Medulla oblongata (tissue), 1 donor: ENCODE data around the gene IMMP2L.

Source experiments
- DNase-seq: peaks from one replicate; pipeline ENCODE4 v3.0.0-alpha.2; 2015; ENCODE audit errors: extremely low spot score

Gene IMMP2L

GRCh38 chr7:111223802-111224253 is 338.5 kb downstream of the IMMP2L start:
- DNase-seq = no peak

- DNase-seq = no peak
These were observed 346.7 kb downstream of the IMMP2L start for GRCh38 chr7:111215550-111215949.

GRCh38 chr7:111212857-111213523 is 349.3 kb downstream of the IMMP2L start:
- no peak for DNase-seq

- DNase-seq = no peak
These were observed 351.3 kb downstream of the IMMP2L start for GRCh38 chr7:111210996-111211395.

- DNase-seq = no peak
These were observed 352.2 kb downstream of the IMMP2L start for GRCh38 chr7:111210043-111210442.

- DNase-seq = no peak
These were observed 357.0 kb downstream of the IMMP2L start for GRCh38 chr7:111205251-111205650.

GRCh38 chr7:111202321-111202720 is 360.0 kb downstream of the IMMP2L start:
- DNase-seq = no peak

- no peak for DNase-seq
These were observed 362.6 kb downstream of the IMMP2L start for GRCh38 chr7:111199643-111200042.

- no peak for DNase-seq
These were observed 364.0 kb downstream of the IMMP2L start for GRCh38 chr7:111198255-111198654.

GRCh38 chr7:111196655-111197054 is 365.6 kb downstream of the IMMP2L start:
- no peak for DNase-seq

- no peak for DNase-seq
These were observed 369.5 kb downstream of the IMMP2L start for GRCh38 chr7:111192614-111193413.

- DNase-seq = no peak
These were observed 371.5 kb downstream of the IMMP2L start for GRCh38 chr7:111190804-111191203.

- DNase-seq = no peak
These were observed 377.3 kb downstream of the IMMP2L start for GRCh38 chr7:111184987-111185386.

- no peak for DNase-seq
These were observed 379.0 kb downstream of the IMMP2L start for GRCh38 chr7:111183321-111183720.

- no peak for DNase-seq
These were observed 382.0 kb downstream of the IMMP2L start for GRCh38 chr7:111180338-111180737.

- no peak for DNase-seq
These were observed 386.3 kb downstream of the IMMP2L start for GRCh38 chr7:111175908-111176441.

- DNase-seq = no peak
These were observed 387.8 kb downstream of the IMMP2L start for GRCh38 chr7:111174510-111174909.

- DNase-seq = no peak
These were observed 388.3 kb downstream of the IMMP2L start for GRCh38 chr7:111173990-111174389.

- no peak for DNase-seq
These were observed 388.8 kb downstream of the IMMP2L start for GRCh38 chr7:111173528-111173927.

GRCh38 chr7:111172564-111173257 is 389.6 kb downstream of the IMMP2L start:
- DNase-seq = no peak

GRCh38 chr7:111168182-111168581 is 394.1 kb downstream of the IMMP2L start:
- DNase-seq = no peak

GRCh38 chr7:111164442-111164841 is 397.9 kb downstream of the IMMP2L start:
- DNase-seq = no peak
